ENCODE measurements around the gene CASP8.

DNA sequence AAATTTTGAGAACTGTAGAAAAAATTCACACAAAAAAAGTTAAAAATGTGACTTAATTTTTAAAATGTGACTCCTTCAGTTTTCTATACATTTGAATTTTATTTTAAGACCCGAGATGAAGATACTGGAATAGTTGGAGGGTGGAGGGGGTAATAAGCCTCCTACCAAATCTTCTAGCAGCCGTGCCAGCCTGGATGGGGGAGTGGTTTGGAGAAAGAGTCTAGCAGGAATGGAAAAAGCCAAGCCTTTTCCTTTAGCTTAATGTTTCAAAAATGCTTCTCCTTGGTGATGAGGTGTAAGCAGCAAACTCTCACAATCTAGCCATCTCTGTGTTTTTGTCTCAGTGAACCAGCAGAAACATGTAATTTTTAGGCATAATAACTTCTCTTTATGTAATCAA, 14.7 kb downstream of the CASP8 start:
- TF ChIP-seq, protein P1, sequence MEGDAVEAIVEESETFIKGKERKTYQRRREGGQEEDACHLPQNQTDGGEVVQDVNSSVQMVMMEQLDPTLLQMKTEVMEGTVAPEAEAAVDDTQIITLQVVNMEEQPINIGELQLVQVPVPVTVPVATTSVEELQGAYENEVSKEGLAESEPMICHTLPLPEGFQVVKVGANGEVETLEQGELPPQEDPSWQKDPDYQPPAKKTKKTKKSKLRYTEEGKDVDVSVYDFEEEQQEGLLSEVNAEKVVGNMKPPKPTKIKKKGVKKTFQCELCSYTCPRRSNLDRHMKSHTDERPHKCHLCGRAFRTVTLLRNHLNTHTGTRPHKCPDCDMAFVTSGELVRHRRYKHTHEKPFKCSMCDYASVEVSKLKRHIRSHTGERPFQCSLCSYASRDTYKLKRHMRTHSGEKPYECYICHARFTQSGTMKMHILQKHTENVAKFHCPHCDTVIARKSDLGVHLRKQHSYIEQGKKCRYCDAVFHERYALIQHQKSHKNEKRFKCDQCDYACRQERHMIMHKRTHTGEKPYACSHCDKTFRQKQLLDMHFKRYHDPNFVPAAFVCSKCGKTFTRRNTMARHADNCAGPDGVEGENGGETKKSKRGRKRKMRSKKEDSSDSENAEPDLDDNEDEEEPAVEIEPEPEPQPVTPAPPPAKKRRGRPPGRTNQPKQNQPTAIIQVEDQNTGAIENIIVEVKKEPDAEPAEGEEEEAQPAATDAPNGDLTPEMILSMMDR (IDR thresholded peaks at IDR 0.05), result no peak
- no peak for TF ChIP-seq POLR2A (IDR thresholded peaks at IDR 0.05)

Data from Peyer's patch (tissue), 4 donors.